K562 (cell line): ENCODE results near the gene IL1RN. TPM values are rescaled to one million over a fixed set of nuclear protein-coding genes. Genes with fewer than 3 reads are reported as not detected.

Experiments used
- ATAC-seq: fragments of 200-7000 bp; cut with Tn5 transposase; 3 replicates; pipeline ENCODE4 v1.9.1; 2020; ENCODE audit warnings: moderate library complexity
- BruUV-seq: library from RNA; stranded (reverse); fragments of 400-500 nt; replicated peaks from 2 replicates; lab custom pipeline; 2021; lab: Mats Ljungman, UMichigan
- CTCF ChIA-PET: fragments of 300-600 bp; formaldehyde crosslinking; extraction: SDS; loops from one replicate; lab custom pipeline; 2021; ENCODE audit warnings: low intra/inter-chr PET ratio; lab: Yijun Ruan, JAX
- POLR2A ChIA-PET: fragments of 300-600, 350-650 bp; sonication (Branson Sonifier 250); formaldehyde crosslinking; extraction: SDS; loops from one replicate; lab custom pipeline; 2021; ENCODE audit warnings: antibody characterized with exemption, inconsistent platforms; lab: Yijun Ruan, JAX
- DNase-seq, 4 experiments: peaks; one replicate each; pipeline versions ENCODE4 v3.0.0 to v3.0.0-alpha.2; 2011 to 2018; ENCODE audit warnings: low spot score in 3 of 4, mixed read lengths in 3 of 4; ENCODE audit errors: extremely low read depth in 1 of 4
- FAIRE-seq: peaks from 2 replicates; lab custom pipeline; 2011; peaks lifted over from hg19 to GRCh38; lab: Jason Lieb, UNC
- H2AFZ ChIP-seq: 2 replicates; pipeline ENCODE4 v1.6.0; 2011; ENCODE audit warnings: low read depth, low read length, control low read depth, inconsistent platforms
- H3K27ac ChIP-seq: fragments of 200-600 bp; 3 replicates; pipeline ENCODE4 v1.8.0; 2011; ENCODE audit warnings: low read depth, mild to moderate bottlenecking, control low read depth, inconsistent platforms, low read length, moderate library complexity, mixed read lengths; ENCODE audit errors: extremely low read depth
- H3K27me3 ChIP-seq, 2 experiments: fragments of 300-600 bp in 1 of 2; 2 replicates in 1 of 2; 3 replicates in 1 of 2; pipeline versions ENCODE4 v1.6.0 to v1.8.0; 2011; ENCODE audit warnings: inconsistent platforms in 2 of 2, low read length in 2 of 2, mild to moderate bottlenecking in 1 of 2, mixed read lengths in 1 of 2, moderate library complexity in 1 of 2; ENCODE audit not compliant: control insufficient read depth in 2 of 2, insufficient read depth in 2 of 2
- H3K36me3 ChIP-seq: fragments of 300-600 bp; 3 replicates; pipeline ENCODE4 v1.8.0; 2011; ENCODE audit warnings: mild to moderate bottlenecking, low read length, inconsistent platforms; ENCODE audit not compliant: control insufficient read depth, insufficient read depth
- H3K4me1 ChIP-seq, 2 experiments: fragments of 200-600 bp in 1 of 2; replicated peaks in 1 of 2; 2 replicates in 1 of 2; 3 replicates in 1 of 2; pipeline versions ENCODE4 v1.5.1 to v1.8.0; 2011; ENCODE audit warnings: inconsistent platforms in 2 of 2, low read length in 2 of 2, mild to moderate bottlenecking in 1 of 2, mixed read lengths in 1 of 2, moderate library complexity in 1 of 2; ENCODE audit not compliant: control insufficient read depth in 2 of 2, insufficient read depth in 2 of 2
- H3K4me2 ChIP-seq: 2 replicates; pipeline ENCODE4 v1.6.1; 2011; ENCODE audit warnings: low read length, control low read depth, inconsistent platforms, mixed read lengths; ENCODE audit not compliant: insufficient read depth
- H3K4me3 ChIP-seq: fragments of 200-600 bp; sonication (generic), shearing (Covaris generic); 2 replicates; pipeline ENCODE4 v1.5.1; 2016; ENCODE audit warnings: control low read depth, inconsistent platforms
- H3K79me2 ChIP-seq: fragments of 200-600 bp; 3 replicates; pipeline ENCODE4 v1.8.0; 2011; ENCODE audit warnings: low read length, inconsistent platforms; ENCODE audit not compliant: control insufficient read depth, insufficient read depth
- H3K9ac ChIP-seq, 2 experiments: 2 replicates each; pipeline versions ENCODE4 v1.6.0 to v1.6.1; 2011; ENCODE audit warnings: low read depth in 2 of 2, low read length in 2 of 2, control low read depth in 1 of 2, inconsistent platforms in 1 of 2, mild to moderate bottlenecking in 1 of 2, mixed read lengths in 1 of 2; ENCODE audit not compliant: insufficient read depth in 1 of 2
- H3K9me1 ChIP-seq: one replicate; pipeline ENCODE4 v1.6.0; 2011; ENCODE audit warnings: inconsistent platforms, mild to moderate bottlenecking, low read length, moderate library complexity; ENCODE audit not compliant: control insufficient read depth, insufficient read depth
- H3K9me3 ChIP-seq: replicated peaks from 2 replicates; pipeline ENCODE4 v1.5.1; 2011; ENCODE audit warnings: low read depth, low read length, inconsistent platforms; ENCODE audit not compliant: control insufficient read depth, insufficient read depth
- H4K20me1 ChIP-seq: replicated peaks from 2 replicates; pipeline ENCODE4 v1.6.1; 2011; ENCODE audit warnings: low read length, inconsistent platforms, mixed read lengths; ENCODE audit not compliant: control insufficient read depth, insufficient read depth
- BRCA1 ChIP-seq, 2 experiments: fragments of 450-650 bp in 1 of 2; sonication (generic) in 1 of 2; formaldehyde crosslinking in 1 of 2; IDR thresholded peaks; 2 replicates each; pipeline versions ENCODE4 v1.5.0 to v1.6.1; 2017 to 2020; ENCODE audit warnings: mild to moderate bottlenecking in 1 of 2, missing genetic modification reagents in 1 of 2
- CREB1 ChIP-seq, 2 experiments: sonication (generic) in 1 of 2; formaldehyde crosslinking in 1 of 2; IDR thresholded peaks; 2 replicates each; pipeline versions ENCODE4 v1.6.1 to v1.8.0; 2012 to 2022; ENCODE audit warnings: inconsistent platforms in 1 of 2, mild to moderate bottlenecking in 1 of 2, missing genetic modification reagents in 1 of 2, moderate library complexity in 1 of 2
- DNMT1 ChIP-seq: fragments of 450-650 bp; IDR thresholded peaks from 2 replicates; pipeline ENCODE4 v1.6.1; 2016; ENCODE audit warnings: antibody characterized with exemption, mild to moderate bottlenecking
- FOS ChIP-seq: IDR thresholded peaks from 3 replicates; pipeline ENCODE4 v1.6.1; 2011; ENCODE audit not compliant: insufficient read length; ENCODE audit errors: extremely low read depth
- FOXP4 ChIP-seq: sonication (generic); formaldehyde crosslinking; IDR thresholded peaks from 2 replicates; pipeline ENCODE4 v1.8.0; 2022; ENCODE audit warnings: mild to moderate bottlenecking, missing genetic modification reagents, borderline replicate concordance
- HLTF ChIP-seq: fragments of 450-650 bp; IDR thresholded peaks from 2 replicates; pipeline ENCODE4 v1.6.1; 2016
- IRF9 ChIP-seq: fragments of 450-650 bp; IDR thresholded peaks from 2 replicates; pipeline ENCODE4 v1.6.1; 2016; ENCODE audit warnings: missing biosample characterization, missing genetic modification characterization
- KLF16 ChIP-seq: IDR thresholded peaks from 2 replicates; pipeline ENCODE4 v1.6.1; 2016; ENCODE audit warnings: antibody characterized with exemption
- SMAD2 ChIP-seq: fragments of 150-350 bp; IDR thresholded peaks from 2 replicates; pipeline ENCODE4 v1.6.1; 2014; ENCODE audit warnings: low read depth, mild to moderate bottlenecking, low read length
- TEAD2 ChIP-seq: fragments of 450-650 bp; IDR thresholded peaks from 2 replicates; pipeline ENCODE4 v1.6.1; 2016; ENCODE audit warnings: missing genetic modification characterization, control low read depth, missing compliant biosample characterization
- TRIM24 ChIP-seq, 2 experiments: fragments of 450-650 bp; IDR thresholded peaks; 2 replicates each; pipeline ENCODE4 v1.6.1; 2016
- ZNF184 ChIP-seq: sonication (generic); formaldehyde crosslinking; IDR thresholded peaks from 2 replicates; pipeline ENCODE4 v1.5.0; 2020; ENCODE audit warnings: missing genetic modification reagents
- WGBS: fragments of 100-300 bp; shearing (Covaris generic); methylation state at CpG from one replicate; pipeline ENCODE4 v1.1.6; 2016; ENCODE audit warnings: low coverage, mixed read lengths; ENCODE audit not compliant: insufficient coverage; ENCODE audit errors: missing lambda C conversion rate; 5-methylcytosine and 5-hydroxymethylcytosine counted together
- in situ Hi-C: fragments of 300-500 bp; cut with MboI; formaldehyde crosslinking; loops from 4 replicates; pipeline ENCODE4 v1.15.0; 2018; ENCODE audit warnings: inconsistent platforms, mixed read lengths
- intact Hi-C: fragments of 100-400 bp; cut with micrococcal nuclease; formaldehyde crosslinking; loops from 2 replicates; pipeline ENCODE4 v1.14.2; 2022
- polyA plus RNA-seq, 8 experiments: library from polyadenylated mRNA; depleted of rRNA in 4 of 8; stranded (reverse) in 5 of 8; unstranded in 3 of 8; fragments of >200 nt; fragmentation: Nextera tagmentation in 2 of 8; fragmentation: Illumina TruSeq in 1 of 8; extraction: Ambion mirVana in 2 of 8; extraction: Trizol in 1 of 8; gene quantifications; 2 replicates each; pipeline versions ENCODE4 v1.2.1 to v1.2.3, GENCODE V29; 2011 to 2014; ENCODE audit warnings: inconsistent platforms in 1 of 8, missing spikeins in 1 of 8
- total RNA-seq, 7 experiments: library from RNA; depleted of rRNA in 6 of 7; stranded (reverse); fragments of >200 nt in 6 of 7; fragmentation: Illumina TruSeq in 2 of 7; extraction: Trizol in 2 of 7; gene quantifications; 2 replicates each; pipeline versions ENCODE4 v1.2.1 to v1.2.3, GENCODE V29; 2011 to 2021; ENCODE audit warnings: low replicate concordance in 1 of 7

IL1RN gene
- total and polyA plus RNA-seq, 9 of the 15 experiments (the other 6 are each of a cell fraction or from before 2014, with no cell fraction given), result 0.13 TPM; not detected in 8

- H4K20me1 ChIP-seq, result no peaks in the 10 kb centered on the region
- H3K27me3 ChIP-seq, result peaks cover 13 to 35% of the 10 kb centered on the region in 2 experiments
- H3K4me3 ChIP-seq, result no peak overlapping the region
- no peak for FAIRE-seq
- no peaks in the 10 kb centered on the region for H3K9me3 ChIP-seq
- no peak overlapping the region for H3K4me2 ChIP-seq
- in situ Hi-C loops, result no loop called here
- H3K9ac ChIP-seq, result no peak overlapping the region
- no peak for TF ChIP-seq TRIM24 (IDR thresholded peaks at IDR 0.05)
- TF ChIP-seq TEAD2 (tag), result no peak
- TF ChIP-seq FOS, result no peak
- no peak for TF ChIP-seq FOXP4 (CRISPR knock-in tag)
- TF ChIP-seq BRCA1 (IDR thresholded peaks at IDR 0.05), result no peak
- no peak for TF ChIP-seq BRCA1 (CRISPR knock-in tag; IDR thresholded peaks at IDR 0.05)
- no peak for TF ChIP-seq DNMT1
- no peak for TF ChIP-seq SMAD2
- TF ChIP-seq CREB1 (IDR thresholded peaks at IDR 0.05), result no peak
- no peak for TF ChIP-seq CREB1 (CRISPR knock-in tag; IDR thresholded peaks at IDR 0.05)
- TF ChIP-seq KLF16, result no peak
- TF ChIP-seq HLTF, result no peak
- TF ChIP-seq ZNF184 (CRISPR knock-in tag), result no peak
- TF ChIP-seq IRF9, result no peak
- TF ChIP-seq, all 486 proteins: peak for 0
- Histone ChIP-seq H3K9me1 (no peaks in the 10 kb centered on the region), H3K36me3 (no peaks in the 10 kb centered on the region), H3K27ac (no peak overlapping the region), H3K4me1 (no peaks in the 10 kb centered on the region; a peak in 1 of 5 replicates), H2AFZ (no peak overlapping the region), H3K79me2 (no peaks in the 10 kb centered on the region)
- DNase-seq (no peak), ATAC-seq (no peak)
- CTCF ChIA-PET, result no interaction called here
- 3% methylated on average over 4 of the region's 4 CpGs for WGBS
- no TSS peak for BruUV-seq
- intact Hi-C loops, result no loop called here
- POLR2A ChIA-PET, result interaction anchor here (0.6 kb wide), 1 partner anchor 71 kb away, joined by 4 read pairs; no protein-coding TSS in a partner anchor
Observed at GRCh38 chr2:113103277-113103676, 24.1 kb upstream of the IL1RN start.
